ENCODE results near the gene GNAQ. TPM values are rescaled to one million over a fixed set of nuclear protein-coding genes. Genes with fewer than 3 reads are reported as not detected.

Gene GNAQ
- total RNA-seq, 2 experiments from 2014 or later, result 22.4 to 22.7 TPM

- Mint-ChIP-seq H3K36me3 (peaks cover 13% of the 10 kb centered on the region), H3K4me3 (no peak overlapping the region), H3K4me1 (peaks cover 10% of the 10 kb centered on the region), H3K27ac (no peak overlapping the region), H3K27me3 (no peaks in the 10 kb centered on the region), H3K9me3 (no peaks in the 10 kb centered on the region)
- DNase-seq, result no peak
Observed at GRCh38 chr9:77938163-77938562, 93.4 kb downstream of the GNAQ start.

- no peak for DNase-seq
- Mint-ChIP-seq H3K27ac (no peak overlapping the region), H3K4me1 (peaks cover 10% of the 10 kb centered on the region), H3K4me3 (no peak overlapping the region), H3K27me3 (no peaks in the 10 kb centered on the region), H3K36me3 (peaks cover 12% of the 10 kb centered on the region), H3K9me3 (no peaks in the 10 kb centered on the region)
Observed at GRCh38 chr9:77935974-77936373, 95.6 kb downstream of the GNAQ start.

GRCh38 chr9:77935211-77935610, 96.4 kb downstream of the GNAQ start:
- Mint-ChIP-seq H3K27me3 (no peaks in the 10 kb centered on the region), H3K4me3 (no peak overlapping the region), H3K27ac (no peak overlapping the region), H3K9me3 (no peaks in the 10 kb centered on the region), H3K4me1 (peaks cover 10% of the 10 kb centered on the region), H3K36me3 (peaks cover 12% of the 10 kb centered on the region)
- no peak for DNase-seq

GRCh38 chr9:77933976-77934375, 97.6 kb downstream of the GNAQ start:
- DNase-seq, result no peak
- Mint-ChIP-seq H3K4me1 (peaks cover 8% of the 10 kb centered on the region), H3K27ac (no peak overlapping the region), H3K9me3 (no peaks in the 10 kb centered on the region), H3K27me3 (no peaks in the 10 kb centered on the region), H3K36me3 (peaks cover 15% of the 10 kb centered on the region), H3K4me3 (no peak overlapping the region)

- Mint-ChIP-seq H3K27ac (no peak overlapping the region), H3K9me3 (no peaks in the 10 kb centered on the region), H3K4me1 (peaks cover 8% of the 10 kb centered on the region), H3K4me3 (no peak overlapping the region), H3K27me3 (no peaks in the 10 kb centered on the region), H3K36me3 (peaks cover 17% of the 10 kb centered on the region)
- no peak for DNase-seq
Observed at GRCh38 chr9:77933019-77933418, 98.6 kb downstream of the GNAQ start.

- H3K27me3 Mint-ChIP-seq, result no peaks in the 10 kb centered on the region
- H3K4me3 Mint-ChIP-seq, result no peak overlapping the region
- peaks cover 22% of the 10 kb centered on the region for H3K4me1 Mint-ChIP-seq
- peaks cover 13% of the 10 kb centered on the region for H3K36me3 Mint-ChIP-seq
- DNase-seq, result no peak
- no peak overlapping the region for H3K27ac Mint-ChIP-seq
- H3K9me3 Mint-ChIP-seq, result no peaks in the 10 kb centered on the region
Observed at GRCh38 chr9:77929942-77930341, 101.7 kb downstream of the GNAQ start.

GRCh38 chr9:77927265-77927664, 104.3 kb downstream of the GNAQ start:
- no peak for DNase-seq
- Mint-ChIP-seq H3K4me1 (peaks cover 20% of the 10 kb centered on the region), H3K9me3 (no peaks in the 10 kb centered on the region), H3K36me3 (peaks cover 15% of the 10 kb centered on the region), H3K27ac (no peak overlapping the region), H3K4me3 (no peak overlapping the region), H3K27me3 (no peaks in the 10 kb centered on the region)

GRCh38 chr9:77926371-77926878, 105.2 kb downstream of the GNAQ start:
- Mint-ChIP-seq H3K4me1 (peaks cover 20% of the 10 kb centered on the region), H3K4me3 (no peak overlapping the region), H3K9me3 (no peaks in the 10 kb centered on the region), H3K27me3 (no peaks in the 10 kb centered on the region), H3K27ac (no peak overlapping the region), H3K36me3 (peaks cover 17% of the 10 kb centered on the region)
- DNase-seq, result no peak

- peaks cover 16% of the 10 kb centered on the region for H3K4me1 Mint-ChIP-seq
- H3K36me3 Mint-ChIP-seq, result peaks cover 24% of the 10 kb centered on the region
- DNase-seq, result no peak
- H3K27ac Mint-ChIP-seq, result no peak overlapping the region
- no peaks in the 10 kb centered on the region for H3K27me3 Mint-ChIP-seq
- H3K9me3 Mint-ChIP-seq, result no peaks in the 10 kb centered on the region
- no peak overlapping the region for H3K4me3 Mint-ChIP-seq
Observed at GRCh38 chr9:77922591-77922990, 109.0 kb downstream of the GNAQ start.

GRCh38 chr9:77917800-77918199, 113.8 kb downstream of the GNAQ start:
- peaks cover 3% of the 10 kb centered on the region for H3K9me3 Mint-ChIP-seq

GRCh38 chr9:77916820-77917219, 114.8 kb downstream of the GNAQ start:
- no peaks in the 10 kb centered on the region for H3K27me3 Mint-ChIP-seq
- peaks cover 32% of the 10 kb centered on the region for H3K36me3 Mint-ChIP-seq
- peaks cover 5% of the 10 kb centered on the region for H3K9me3 Mint-ChIP-seq
- no peak overlapping the region for H3K4me3 Mint-ChIP-seq
- peaks cover 23% of the 10 kb centered on the region for H3K4me1 Mint-ChIP-seq
- H3K27ac Mint-ChIP-seq, result peak overlapping the region; percentile 63
- DNase-seq, result no peak

More at GRCh38 chr9:77917800-77918199, 113.8 kb downstream of the GNAQ start:
- Mint-ChIP-seq H3K4me1 (peaks cover 18% of the 10 kb centered on the region), H3K36me3 (peaks cover 28% of the 10 kb centered on the region), H3K27ac (no peak overlapping the region), H3K4me3 (no peak overlapping the region), H3K27me3 (no peaks in the 10 kb centered on the region)
- DNase-seq, result no peak

- H3K27me3 Mint-ChIP-seq, result no peaks in the 10 kb centered on the region
- H3K9me3 Mint-ChIP-seq, result peaks cover 5% of the 10 kb centered on the region
- H3K27ac Mint-ChIP-seq, result peak overlapping the region; percentile 63
- DNase-seq, result no peak
- H3K4me1 Mint-ChIP-seq, result peaks cover 27% of the 10 kb centered on the region
- H3K4me3 Mint-ChIP-seq, result no peak overlapping the region
- H3K36me3 Mint-ChIP-seq, result peaks cover 36% of the 10 kb centered on the region
Observed at GRCh38 chr9:77916410-77916819, 115.2 kb downstream of the GNAQ start.

GRCh38 chr9:77915744-77916143, 115.9 kb downstream of the GNAQ start:
- H3K36me3 Mint-ChIP-seq, result peaks cover 38% of the 10 kb centered on the region
- H3K27me3 Mint-ChIP-seq, result no peaks in the 10 kb centered on the region
- H3K4me1 Mint-ChIP-seq, result peaks cover 30% of the 10 kb centered on the region
- H3K4me3 Mint-ChIP-seq, result no peak overlapping the region
- H3K9me3 Mint-ChIP-seq, result peaks cover 5% of the 10 kb centered on the region
- peak overlapping the region; percentile 63 for H3K27ac Mint-ChIP-seq
- DNase-seq, result no peak

- Mint-ChIP-seq H3K27me3 (no peaks in the 10 kb centered on the region), H3K36me3 (peaks cover 31% of the 10 kb centered on the region), H3K27ac (no peak overlapping the region), H3K9me3 (peaks cover 5% of the 10 kb centered on the region), H3K4me1 (peaks cover 54% of the 10 kb centered on the region), H3K4me3 (no peak overlapping the region)
- DNase-seq, result no peak
Observed at GRCh38 chr9:77912895-77913693, 118.5 kb downstream of the GNAQ start.

- no peaks in the 10 kb centered on the region for H3K27me3 Mint-ChIP-seq
- H3K9me3 Mint-ChIP-seq, result peaks cover 5% of the 10 kb centered on the region
- peaks cover 53% of the 10 kb centered on the region for H3K4me1 Mint-ChIP-seq
- H3K36me3 Mint-ChIP-seq, result peaks cover 30% of the 10 kb centered on the region
- no peak overlapping the region for H3K4me3 Mint-ChIP-seq
- no peak for DNase-seq
- no peak overlapping the region for H3K27ac Mint-ChIP-seq
Observed at GRCh38 chr9:77911928-77912327, 119.7 kb downstream of the GNAQ start.

- H3K4me3 Mint-ChIP-seq, result no peak overlapping the region
- H3K27me3 Mint-ChIP-seq, result no peaks in the 10 kb centered on the region
- DNase-seq, result no peak
- no peak overlapping the region for H3K27ac Mint-ChIP-seq
- H3K36me3 Mint-ChIP-seq, result peaks cover 30% of the 10 kb centered on the region
- H3K9me3 Mint-ChIP-seq, result peaks cover 5% of the 10 kb centered on the region
- H3K4me1 Mint-ChIP-seq, result peaks cover 40% of the 10 kb centered on the region
Observed at GRCh38 chr9:77910194-77910621, 121.4 kb downstream of the GNAQ start.
